GM12874 (cell line): Measurements from ENCODE around the gene SRBD1.

Experiments used
- CTCF ChIP-seq: IDR thresholded peaks from 2 replicates; pipeline ENCODE4 v1.5.1; 2011; ENCODE audit warnings: low read depth, mild to moderate bottlenecking, control low read depth, low read length, moderate library complexity; ENCODE audit not compliant: insufficient read depth

Gene SRBD1

GRCh38 chr2:45617496-45617895 lies 6.4 kb upstream of the SRBD1 start:
- TF ChIP-seq CTCF, result no peak

- TF ChIP-seq CTCF, result no peak
These were observed 5.8 kb upstream of the SRBD1 start for GRCh38 chr2:45616658-45617411.

- no peak for TF ChIP-seq CTCF
These were observed 3.9 kb upstream of the SRBD1 start for GRCh38 chr2:45614871-45615415.

GRCh38 chr2:45614330-45614729 lies 3.3 kb upstream of the SRBD1 start:
- no peak for TF ChIP-seq CTCF

- no peak for TF ChIP-seq CTCF
These were observed 1.7 kb upstream of the SRBD1 start for GRCh38 chr2:45612731-45613130.

- no peak for TF ChIP-seq CTCF
These were observed 1.2 kb upstream of the SRBD1 start for GRCh38 chr2:45612285-45612684.

- no peak for TF ChIP-seq CTCF
These were observed 617 bp downstream of the SRBD1 start for GRCh38 chr2:45610281-45611019.
